ENCODE data around the gene EEF1AKMT2. TPM values are rescaled to one million over a fixed set of nuclear protein-coding genes. Genes with fewer than 3 reads are reported as not detected.
"Not testable (repeated sequence)": the region's sequence is repeated elsewhere in the genome, so short reads cannot be mapped to it uniquely, and the experiment has no call there.

EEF1AKMT2 gene
- total RNA-seq, 4 donors from 2014 or later, result 10.6 to 16.8 (median 13.3) TPM

- DNase-seq (ENCODE audit: low spot score), result no peak
- ATAC-seq (ENCODE audit: low FRiP score), result no peak
- TF ChIP-seq CTCF (IDR thresholded peaks at IDR 0.05), result no peak
These were observed 7.1 kb upstream of the EEF1AKMT2 start for GRCh38 chr10:124798781-124799180.

GRCh38 chr10:124798364-124798763, 6.7 kb upstream of the EEF1AKMT2 start:
- no peak for DNase-seq (ENCODE audit: low spot score)
- no peak for ATAC-seq (ENCODE audit: low FRiP score)
- TF ChIP-seq CTCF (IDR thresholded peaks at IDR 0.05), result no peak

GRCh38 chr10:124792998-124793352, 1.3 kb upstream of the EEF1AKMT2 start:
- TF ChIP-seq CTCF (IDR thresholded peaks at IDR 0.05), result no peak
- no peak for ATAC-seq (ENCODE audit: low FRiP score)
- DNase-seq (ENCODE audit: low spot score), result no peak

- not testable (repeated sequence) for ATAC-seq (ENCODE audit: low FRiP score); DNase-seq (ENCODE audit: low spot score)
These were observed 8.8 kb downstream of the EEF1AKMT2 start for GRCh38 chr10:124782900-124783299.

- DNase-seq (ENCODE audit: low spot score), result no peak
- no peak for TF ChIP-seq CTCF (IDR thresholded peaks at IDR 0.05)
- no peak for ATAC-seq (ENCODE audit: low FRiP score)
These were observed 22.9 kb downstream of the EEF1AKMT2 start for GRCh38 chr10:124768791-124769190.

GRCh38 chr10:124765256-124765655, 26.4 kb downstream of the EEF1AKMT2 start:
- TF ChIP-seq CTCF (IDR thresholded peaks at IDR 0.05), result no peak

GRCh38 chr10:124763267-124763666, 28.4 kb downstream of the EEF1AKMT2 start:
- no peak for TF ChIP-seq CTCF (IDR thresholded peaks at IDR 0.05)
- ATAC-seq (ENCODE audit: low FRiP score) (no peak), DNase-seq (ENCODE audit: low spot score) (no peak)

More at GRCh38 chr10:124765256-124765655, 26.4 kb downstream of the EEF1AKMT2 start:
- DNase-seq (ENCODE audit: low spot score) (no peak), ATAC-seq (ENCODE audit: low FRiP score) (no peak)

- no peak for DNase-seq (ENCODE audit: low spot score)
- no peak for ATAC-seq (ENCODE audit: low FRiP score)
- no peak for TF ChIP-seq CTCF (IDR thresholded peaks at IDR 0.05)
These were observed 29.4 kb downstream of the EEF1AKMT2 start for GRCh38 chr10:124762281-124762680.
